HUDEP-2 (cell line): ENCODE data around the gene SF3B1.
"Not testable (repeated sequence)": the region's sequence is repeated elsewhere in the genome, so short reads cannot be mapped to it uniquely, and the experiment has no call there.

Experiments used
- DNase-seq, 76 experiments: peaks; one replicate each; lab custom pipeline; 2025; ENCODE audit not compliant: unreplicated experiment in 76 of 76; lab: John Stamatoyannopoulos, UW

Gene SF3B1

DNA sequence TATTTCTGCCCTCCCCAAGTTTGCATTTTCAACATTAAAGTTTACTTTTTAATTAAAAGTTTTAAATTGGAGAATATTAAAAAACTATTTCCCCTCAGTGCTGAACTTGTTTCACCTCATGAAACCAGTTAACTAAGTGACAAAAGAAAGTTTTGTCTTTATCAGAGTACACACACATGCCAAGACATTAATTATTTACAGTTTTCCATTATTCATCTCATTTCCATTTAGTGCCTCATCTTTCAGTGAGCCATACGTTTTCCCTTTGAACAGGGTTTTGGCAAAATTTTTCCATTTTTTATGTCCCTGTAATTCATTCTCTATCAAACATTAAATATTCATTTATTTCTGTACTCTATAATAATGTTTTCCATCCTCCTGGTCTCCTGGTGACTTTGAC is 53.2 kb downstream of the SF3B1 start:
- no peak for DNase-seq

DNA sequence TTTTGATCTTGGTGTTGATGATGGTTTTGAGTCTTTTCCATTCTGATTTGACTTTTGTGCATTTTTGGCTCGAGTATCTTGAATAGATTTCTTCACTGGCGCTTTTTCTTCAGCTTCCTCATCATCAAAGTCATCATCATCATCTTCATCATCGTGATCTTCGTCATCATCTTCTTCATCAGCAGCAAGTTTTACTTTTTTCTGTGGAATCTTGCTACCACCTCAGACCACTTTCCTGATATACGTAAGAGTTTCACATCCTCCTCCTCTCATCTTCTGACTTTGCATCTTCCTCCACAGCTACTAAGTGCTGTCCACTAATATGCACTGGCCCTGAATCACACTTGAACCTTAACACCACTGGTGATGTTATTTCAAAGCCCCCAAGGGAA is 54.9 kb downstream of the SF3B1 start:
- not testable (repeated sequence) for DNase-seq

GRCh38 chr2:197379308-197379917 is 55.4 kb downstream of the SF3B1 start:
- not testable (repeated sequence) for DNase-seq

GRCh38 chr2:197378494-197379307 is 56.1 kb downstream of the SF3B1 start:
- peak in 20 of 76 experiments; percentile 1 to 53 (median 11) for DNase-seq

- no peak for DNase-seq
Observed at GRCh38 chr2:197378086-197378485, 56.7 kb downstream of the SF3B1 start.

- DNase-seq = no peak
Observed at GRCh38 chr2:197377670-197378069, 57.2 kb downstream of the SF3B1 start.

DNA sequence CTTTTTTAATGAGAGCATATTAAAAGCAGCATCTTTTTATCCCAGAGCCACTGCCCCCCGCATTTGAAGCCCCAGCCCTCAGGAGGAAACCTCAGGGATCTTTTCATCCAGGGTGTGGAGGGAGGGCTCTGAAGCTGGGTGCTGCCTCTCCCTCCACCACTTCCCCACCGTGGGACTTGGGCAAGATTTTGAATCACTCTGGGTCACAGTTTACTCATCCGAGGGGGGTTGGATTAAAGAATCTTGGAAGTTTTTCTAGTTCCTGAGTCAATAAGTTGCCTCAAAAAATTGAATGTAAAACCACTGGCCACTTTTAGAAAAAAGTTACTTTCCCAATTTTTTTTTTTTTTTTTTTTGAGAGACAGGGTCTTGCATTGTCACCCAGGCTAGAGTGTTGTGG is 62.2 kb downstream of the SF3B1 start:
- no peak for DNase-seq

DNA sequence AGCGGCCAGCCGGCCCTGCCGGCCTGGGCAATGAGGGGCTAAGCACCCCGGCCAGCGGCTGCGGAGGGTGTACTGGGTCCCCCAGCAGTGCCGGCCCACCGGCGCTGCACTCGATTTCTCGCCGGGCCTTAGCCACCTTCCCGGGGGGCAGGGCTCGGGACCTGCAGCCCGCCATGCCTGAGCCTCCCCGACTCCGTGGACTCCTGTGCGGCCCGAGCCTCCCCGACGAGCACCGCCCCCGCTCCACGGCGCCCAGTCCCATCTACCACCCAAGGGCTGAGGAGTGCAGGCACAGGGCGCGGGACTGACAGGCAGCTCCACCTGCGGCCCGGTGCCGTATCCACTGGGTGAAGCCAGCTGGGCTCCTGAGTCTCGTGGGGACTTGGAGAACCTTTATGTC is 64.2 kb downstream of the SF3B1 start:
- not testable (repeated sequence) for DNase-seq

- no peak for DNase-seq
Observed at GRCh38 chr2:197369933-197370320, 64.9 kb downstream of the SF3B1 start.

DNA sequence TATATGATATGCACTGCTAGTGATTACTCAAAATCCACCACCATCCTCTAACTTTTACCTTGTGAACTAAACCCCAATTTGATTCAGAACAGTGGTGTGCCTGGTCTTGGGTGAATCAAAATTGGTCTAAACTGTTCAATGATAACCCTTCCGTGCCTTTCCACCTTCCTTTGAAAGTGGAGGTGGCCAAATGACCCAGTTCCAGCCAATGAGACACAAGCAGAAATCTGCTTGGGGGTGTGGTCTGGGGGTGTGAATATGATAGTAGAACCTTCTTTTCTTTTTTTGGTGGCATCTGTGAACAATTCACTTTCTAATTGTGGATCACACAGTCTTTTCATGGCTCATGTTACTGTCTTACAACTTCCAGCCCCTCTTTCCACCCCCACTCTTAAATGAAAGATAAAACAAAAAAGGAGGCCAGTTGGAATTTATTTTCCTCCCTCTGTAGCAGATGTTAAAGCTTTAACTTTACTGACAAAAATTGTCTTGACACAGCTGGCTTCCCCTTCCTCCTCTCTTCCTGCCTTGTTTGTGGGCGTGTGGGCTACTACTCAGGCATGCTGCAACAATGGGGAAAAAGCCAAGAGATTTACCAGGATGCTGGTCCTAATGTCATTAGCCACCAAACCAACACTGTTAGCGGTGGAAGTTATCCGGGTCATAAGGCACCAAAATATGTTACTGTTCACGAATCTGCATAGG is 65.4 kb downstream of the SF3B1 start:
- DNase-seq = no peak

- no peak for DNase-seq
Observed at GRCh38 chr2:197368412-197368811, 66.4 kb downstream of the SF3B1 start.

GRCh38 chr2:197363998-197364397 is 70.8 kb downstream of the SF3B1 start:
- no peak for DNase-seq

DNA sequence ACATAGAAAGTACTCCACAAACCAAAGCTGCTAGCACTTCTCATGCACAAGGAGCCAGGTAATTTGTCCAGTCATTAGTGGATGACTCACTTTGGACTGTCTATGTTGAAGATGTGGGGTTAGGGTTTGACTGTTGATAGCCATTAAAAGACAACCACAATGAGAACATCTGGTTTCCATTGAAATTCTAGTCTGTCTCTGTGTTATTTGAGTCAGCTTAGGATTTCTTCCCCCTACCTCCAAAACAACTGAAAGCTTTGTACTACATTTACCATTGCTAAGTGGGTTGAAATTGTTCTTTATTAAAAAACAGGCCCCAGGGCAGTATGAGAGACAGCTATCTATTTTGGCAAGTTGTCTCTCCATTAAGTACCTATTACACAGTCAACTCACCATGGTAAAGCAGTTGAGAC is 74.1 kb downstream of the SF3B1 start:
- DNase-seq = no peak

DNA sequence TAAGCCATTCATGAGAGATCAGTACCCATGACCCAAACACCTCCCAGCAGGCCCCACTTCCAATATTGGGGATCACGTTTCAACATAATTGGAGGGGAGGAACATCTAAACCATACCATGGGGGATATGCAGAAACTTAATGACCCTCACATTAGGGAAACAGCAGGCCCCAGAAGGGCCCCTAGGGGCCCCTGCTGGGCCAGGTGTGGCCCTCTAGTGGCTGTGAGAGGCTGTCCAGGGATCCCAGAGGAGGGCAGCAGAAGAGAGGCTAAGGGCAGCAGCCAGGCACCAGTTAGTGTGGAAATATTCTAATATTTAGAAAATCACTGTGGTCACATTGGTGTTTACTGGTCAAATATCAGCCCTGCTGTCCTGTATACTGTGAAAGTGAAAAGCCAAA is 75.0 kb downstream of the SF3B1 start:
- peak in 1 of 76 experiments; percentile 9 for DNase-seq

- DNase-seq = no peak
Observed at GRCh38 chr2:197358931-197359330, 75.9 kb downstream of the SF3B1 start.

DNA sequence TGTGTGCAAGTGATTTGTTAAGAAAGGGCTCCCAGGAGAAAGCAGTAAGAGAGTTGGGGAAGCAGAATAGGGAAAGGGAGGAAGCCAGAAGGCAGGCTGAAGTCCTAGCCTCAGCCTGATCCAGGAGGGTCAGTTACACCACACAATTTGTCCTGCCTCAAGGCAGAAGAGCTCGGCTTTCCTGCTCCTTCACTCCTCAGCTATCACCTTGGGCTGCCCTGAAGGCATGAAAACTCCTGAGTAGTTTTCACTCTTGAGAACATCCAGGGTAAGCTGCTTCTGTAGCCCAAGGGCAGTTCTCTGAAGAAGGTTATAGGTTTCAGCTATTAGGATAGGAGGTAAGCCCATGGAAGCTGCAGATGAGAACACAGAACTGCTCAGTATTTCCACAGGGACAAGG is 76.8 kb downstream of the SF3B1 start:
- no peak for DNase-seq

DNA sequence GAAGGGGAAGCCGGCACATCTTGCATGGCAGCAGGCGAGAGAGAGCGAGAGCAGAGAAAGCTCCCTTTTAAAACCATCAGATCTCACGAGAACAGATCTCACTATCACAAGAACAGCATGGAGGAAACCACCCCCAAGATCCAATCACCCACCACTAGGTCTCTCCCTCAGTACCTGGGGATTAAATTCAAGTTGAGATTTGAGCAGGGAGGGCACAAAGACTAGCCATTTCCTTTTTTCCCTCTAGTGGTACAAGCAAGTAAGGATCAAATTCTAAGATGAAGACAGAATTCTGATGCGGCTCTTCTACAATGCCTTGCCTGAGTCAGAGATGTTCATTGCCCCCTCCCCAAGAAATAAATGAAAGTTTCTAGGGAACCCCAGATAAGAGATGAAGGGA is 78.7 kb downstream of the SF3B1 start:
- no peak for DNase-seq

GRCh38 chr2:197354169-197354558 is 80.7 kb downstream of the SF3B1 start:
- no peak for DNase-seq

- no peak for DNase-seq
Observed at GRCh38 chr2:197353393-197354168, 81.2 kb downstream of the SF3B1 start.

- no peak for DNase-seq
Observed at GRCh38 chr2:197349699-197350098, 85.1 kb downstream of the SF3B1 start.
